GM19397 (cell line): ENCODE measurements around the gene MOB3B.

Experiments used
- ATAC-seq: cut with Tn5 transposase; IDR thresholded peaks from one replicate; pipeline ENCODE4 v1.9.1; 2021; ENCODE audit warnings: mild to moderate bottlenecking, moderate library complexity; ENCODE audit not compliant: unreplicated experiment

The MOB3B gene

DNA sequence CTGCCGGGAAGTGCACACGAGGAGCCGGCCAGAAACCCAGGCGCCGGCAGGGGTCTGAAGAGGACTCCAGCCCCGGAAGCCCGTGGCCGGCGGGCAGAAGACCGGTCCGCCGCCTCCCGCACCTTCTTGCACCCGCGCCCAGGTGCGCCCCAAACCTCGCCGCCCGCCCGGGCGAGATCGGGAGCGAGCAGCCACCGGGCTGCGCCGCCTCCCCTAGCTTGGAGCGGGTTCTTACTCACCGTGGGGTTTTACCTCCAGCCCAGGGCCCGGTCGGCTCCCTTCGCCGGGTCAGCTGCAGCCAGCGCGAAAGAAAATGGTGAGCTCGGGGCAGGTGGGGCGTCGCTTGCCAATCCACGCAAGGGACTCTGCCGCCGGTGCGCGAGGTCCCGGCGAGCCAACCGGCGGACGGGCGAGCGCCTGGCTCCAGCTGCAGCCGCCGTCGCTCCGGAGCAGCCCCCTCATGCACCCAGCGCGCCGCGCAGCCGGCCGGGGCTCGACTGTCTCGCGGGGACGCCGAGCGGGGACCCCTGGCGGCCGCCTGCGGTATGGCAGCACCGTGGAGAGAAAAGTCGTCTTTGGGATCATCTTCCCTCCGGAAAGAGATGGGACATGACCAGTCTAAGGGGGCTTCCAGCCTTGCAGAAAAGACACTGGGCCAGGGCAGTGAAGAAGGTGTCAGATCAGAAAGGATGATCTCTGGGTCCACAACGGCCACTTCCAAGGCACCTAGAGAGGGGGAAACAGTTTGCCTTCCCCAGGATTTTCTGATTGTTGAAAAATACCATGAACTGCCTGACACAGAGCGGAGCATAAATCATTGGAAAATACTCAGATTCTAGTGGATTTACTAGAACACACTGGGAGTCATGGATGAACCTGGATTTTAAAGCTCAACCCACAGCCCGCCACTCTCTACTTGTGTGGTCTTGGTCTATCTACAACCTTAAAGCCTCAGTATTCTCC, at the start of gene MOB3B:
TSS of gene MOB3B (minus strand) at position 499 of the 963 bp plus-strand sequence. CDS start 74,264 bp downstream, outside the sequence.
- ATAC-seq: peak; percentile 75

DNA sequence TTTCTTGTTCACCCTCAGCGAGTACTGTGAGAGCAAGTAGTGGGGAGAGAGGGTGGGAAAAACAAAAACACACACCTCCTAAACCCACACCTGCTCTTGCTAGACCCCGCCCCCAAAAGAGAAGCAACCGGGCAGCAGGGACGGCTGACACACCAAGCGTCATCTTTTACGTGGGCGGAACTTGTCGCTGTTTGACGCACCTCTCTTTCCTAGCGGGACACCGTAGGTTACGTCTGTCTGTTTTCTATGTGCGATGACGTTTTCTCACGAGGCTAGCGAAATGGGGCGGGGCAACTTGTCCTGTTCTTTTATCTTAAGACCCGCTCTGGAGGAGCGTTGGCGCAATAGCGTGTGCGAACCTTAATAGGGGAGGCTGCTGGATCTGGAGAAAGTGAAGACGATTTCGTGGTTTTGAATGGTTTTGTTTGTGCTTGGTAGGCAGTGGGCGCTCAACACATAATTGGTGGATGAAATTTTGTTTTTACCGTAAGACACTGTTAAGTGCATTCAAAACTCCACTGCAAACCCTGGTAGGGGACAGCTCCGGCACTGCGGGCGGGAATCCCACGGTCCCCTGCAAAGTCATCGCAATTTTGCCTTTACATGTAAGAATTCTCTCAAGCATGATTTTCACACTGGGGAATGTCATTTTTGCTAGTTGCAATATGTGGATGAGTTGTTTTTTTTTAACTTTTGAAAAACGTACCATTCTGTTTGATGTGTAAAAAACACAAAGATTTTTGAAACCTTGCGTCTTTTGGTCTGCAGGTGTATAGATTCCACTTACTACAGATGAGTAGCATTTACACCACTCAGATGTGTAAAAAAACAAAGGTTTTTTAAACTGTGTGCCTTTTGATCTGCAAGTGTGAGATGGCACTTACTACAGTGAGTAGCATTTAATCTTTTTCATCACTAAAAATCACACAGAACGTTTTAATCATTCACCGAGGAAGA, 44.3 kb upstream of the MOB3B start:
- ATAC-seq: peak; percentile 86

DNA sequence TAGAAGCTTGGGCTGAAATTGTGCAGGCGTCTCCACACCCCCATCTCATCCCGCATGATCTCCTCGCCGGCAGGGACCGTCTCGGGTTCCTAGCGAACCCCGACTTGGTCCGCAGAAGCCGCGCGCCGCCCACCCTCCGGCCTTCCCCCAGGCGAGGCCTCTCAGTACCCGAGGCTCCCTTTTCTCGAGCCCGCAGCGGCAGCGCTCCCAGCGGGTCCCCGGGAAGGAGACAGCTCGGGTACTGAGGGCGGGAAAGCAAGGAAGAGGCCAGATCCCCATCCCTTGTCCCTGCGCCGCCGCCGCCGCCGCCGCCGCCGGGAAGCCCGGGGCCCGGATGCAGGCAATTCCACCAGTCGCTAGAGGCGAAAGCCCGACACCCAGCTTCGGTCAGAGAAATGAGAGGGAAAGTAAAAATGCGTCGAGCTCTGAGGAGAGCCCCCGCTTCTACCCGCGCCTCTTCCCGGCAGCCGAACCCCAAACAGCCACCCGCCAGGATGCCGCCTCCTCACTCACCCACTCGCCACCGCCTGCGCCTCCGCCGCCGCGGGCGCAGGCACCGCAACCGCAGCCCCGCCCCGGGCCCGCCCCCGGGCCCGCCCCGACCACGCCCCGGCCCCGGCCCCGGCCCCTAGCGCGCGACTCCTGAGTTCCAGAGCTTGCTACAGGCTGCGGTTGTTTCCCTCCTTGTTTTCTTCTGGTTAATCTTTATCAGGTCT, 43.5 kb upstream of the MOB3B start, which contains the start of gene C9orf72:
TSS of gene C9orf72 (minus strand) at position 564 of the 716 bp plus-strand sequence. CDS start 6,361 bp downstream, outside the sequence.
- ATAC-seq: peak; percentile 79

DNA sequence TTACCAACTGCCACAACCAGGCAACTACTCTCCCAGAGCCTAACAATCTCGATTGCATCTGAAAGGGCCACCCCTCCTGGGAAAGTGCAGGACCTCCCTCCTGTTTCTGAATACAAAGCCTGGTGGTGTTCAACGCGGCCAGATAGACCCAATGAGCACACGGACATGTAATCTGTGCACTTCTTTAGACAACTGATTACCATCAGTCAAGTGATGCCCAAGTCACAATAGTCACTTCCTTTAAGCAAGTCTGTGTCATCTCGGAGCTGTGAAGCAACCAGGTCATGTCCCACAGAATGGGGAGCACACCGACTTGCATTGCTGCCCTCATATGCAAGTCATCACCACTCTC, 42.9 kb upstream of the MOB3B start:
- ATAC-seq: peak; percentile 22

DNA sequence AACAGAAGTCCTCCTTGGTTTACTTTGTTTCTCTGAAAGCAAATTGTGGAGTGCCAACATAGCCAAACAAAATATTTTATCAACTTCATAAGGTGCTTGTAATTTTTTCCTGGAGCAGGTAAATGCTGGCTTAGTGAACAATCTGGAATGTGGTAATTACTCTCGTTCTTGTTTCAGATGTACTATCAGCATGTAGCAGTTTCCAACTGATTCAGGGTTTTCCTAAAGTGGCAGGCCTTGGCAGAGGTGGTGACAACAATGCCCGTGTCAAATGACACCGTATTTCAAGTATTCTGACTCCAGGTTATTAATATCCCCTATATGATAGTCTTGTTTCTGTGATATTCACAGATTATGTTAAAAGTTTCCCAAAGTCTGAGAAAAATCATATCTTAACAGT, 42.4 kb upstream of the MOB3B start:
- ATAC-seq: no peak

DNA sequence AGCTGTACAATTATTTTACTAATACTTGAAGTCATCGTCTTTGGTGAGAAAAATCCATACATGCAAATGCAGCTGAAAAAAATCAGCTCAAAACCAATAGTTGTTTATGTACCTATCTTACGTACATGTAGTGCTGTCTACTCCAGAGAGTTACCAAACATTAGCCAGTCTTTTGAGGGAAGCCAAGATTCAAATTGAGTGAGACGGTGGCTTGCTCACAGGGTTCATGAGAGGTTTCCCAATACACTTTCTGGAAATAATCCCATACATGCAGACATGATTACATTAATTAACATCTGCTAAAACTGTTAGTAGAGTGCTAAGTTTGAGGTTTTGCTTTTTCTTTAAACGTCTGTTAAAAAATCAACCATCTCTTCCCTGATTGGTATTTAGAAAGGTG, 41.4 kb upstream of the MOB3B start:
- no peak for ATAC-seq

DNA sequence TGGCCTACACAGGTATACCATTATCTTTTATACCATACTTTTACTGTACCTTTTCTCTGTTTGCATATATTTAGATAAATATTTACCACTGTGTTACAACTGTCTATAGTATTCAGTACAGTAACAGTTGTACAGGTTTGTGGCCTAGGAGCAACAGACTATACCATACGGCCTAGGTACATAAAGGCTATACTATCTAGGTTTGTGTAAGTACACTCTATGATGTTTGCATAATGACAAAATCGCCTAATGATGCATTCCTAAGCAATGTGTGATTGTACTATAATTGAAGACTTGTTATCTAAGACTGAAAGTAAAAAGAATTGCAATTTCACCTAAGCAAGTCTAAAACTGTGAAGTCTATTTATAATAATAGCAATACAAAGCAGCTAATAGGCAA, 39.8 kb upstream of the MOB3B start:
- no peak for ATAC-seq

DNA sequence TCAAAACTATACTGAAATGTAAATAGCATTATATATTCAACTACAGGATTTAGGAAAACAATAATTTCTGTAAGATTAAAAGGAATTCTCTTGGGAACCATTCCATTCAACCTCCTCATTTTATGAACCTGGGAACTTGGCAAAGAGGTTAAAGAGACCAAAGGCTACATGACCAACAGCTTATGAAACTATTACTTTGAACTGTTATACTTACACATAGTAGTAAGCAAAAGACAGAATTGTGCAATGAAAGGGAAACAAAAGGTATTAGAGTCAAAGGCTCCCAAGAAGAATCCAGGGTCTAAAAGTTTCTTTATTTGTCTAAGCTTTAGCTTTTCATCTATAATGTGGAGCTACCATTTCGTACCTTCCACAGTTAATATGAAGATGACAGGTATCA, 36.5 kb upstream of the MOB3B start:
- ATAC-seq: no peak

DNA sequence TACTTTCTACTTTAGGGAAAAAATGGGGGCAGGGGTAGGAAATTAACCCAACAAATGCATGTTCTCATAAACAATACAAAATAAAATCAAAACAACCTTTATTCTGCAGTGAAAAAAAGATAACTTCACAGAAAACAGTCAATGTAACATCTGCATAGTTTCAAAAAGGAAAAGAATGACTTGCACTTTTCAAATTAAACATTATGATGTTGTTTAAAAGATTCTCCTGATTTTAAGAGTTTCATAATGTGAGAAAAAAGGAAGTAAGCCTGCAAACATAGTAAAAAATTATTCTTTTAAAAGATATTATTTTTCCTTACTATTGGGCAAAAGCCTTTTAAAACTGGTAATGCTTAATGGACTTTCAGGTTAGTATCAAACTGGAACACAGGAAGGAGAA, 36.1 kb upstream of the MOB3B start:
- no peak for ATAC-seq

DNA sequence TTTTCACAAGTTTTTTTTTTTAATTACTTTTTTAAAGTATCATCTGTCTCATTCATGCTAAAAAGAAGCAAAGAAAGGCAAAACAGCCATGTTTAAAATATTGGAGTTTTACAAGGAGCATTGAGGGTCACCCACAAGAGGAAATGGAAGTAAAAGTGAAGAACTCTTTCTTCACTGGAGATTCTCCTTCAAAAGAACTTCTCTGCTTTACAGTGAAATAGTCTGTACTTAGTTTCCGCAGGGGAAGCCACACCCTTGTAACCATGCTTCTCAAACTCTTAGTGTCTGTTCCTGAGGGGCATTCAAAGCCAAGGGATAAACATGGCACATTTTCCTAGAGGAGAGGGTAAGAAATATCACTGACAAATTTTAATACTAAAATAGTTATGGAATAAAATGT, 35.1 kb upstream of the MOB3B start:
- ATAC-seq: no peak

DNA sequence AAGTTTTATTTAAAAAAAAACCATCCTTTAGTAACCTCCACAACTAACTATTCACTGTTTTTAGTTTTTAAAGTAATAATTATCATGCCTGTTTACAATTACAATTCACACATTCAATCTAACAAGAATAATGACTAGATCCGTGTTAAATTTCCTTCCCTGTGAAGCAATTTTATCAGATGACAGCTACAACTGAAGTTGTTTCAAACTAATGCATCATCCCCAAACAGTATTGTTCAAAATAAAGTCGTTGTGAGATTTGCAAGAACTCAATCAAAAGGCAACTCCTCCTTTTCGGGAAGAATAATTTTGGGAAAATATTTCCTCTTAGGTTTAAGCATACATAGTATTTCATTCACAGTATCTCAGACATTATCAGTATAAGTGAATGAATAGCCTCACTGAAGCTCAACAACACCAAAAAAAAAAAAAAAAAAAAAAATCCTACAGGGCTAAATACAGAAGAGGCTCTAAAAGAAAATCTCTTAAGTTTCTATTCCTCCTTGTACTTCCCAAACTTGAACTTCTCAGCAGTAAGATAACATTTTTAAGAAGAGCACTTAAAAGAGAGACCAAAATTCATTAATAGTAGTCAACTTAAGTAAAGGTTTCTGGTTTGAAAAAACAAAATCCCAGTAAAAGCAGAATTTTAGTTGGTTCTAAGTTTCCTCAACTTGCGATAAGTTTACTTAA, 34.3 kb upstream of the MOB3B start:
- no peak for ATAC-seq

DNA sequence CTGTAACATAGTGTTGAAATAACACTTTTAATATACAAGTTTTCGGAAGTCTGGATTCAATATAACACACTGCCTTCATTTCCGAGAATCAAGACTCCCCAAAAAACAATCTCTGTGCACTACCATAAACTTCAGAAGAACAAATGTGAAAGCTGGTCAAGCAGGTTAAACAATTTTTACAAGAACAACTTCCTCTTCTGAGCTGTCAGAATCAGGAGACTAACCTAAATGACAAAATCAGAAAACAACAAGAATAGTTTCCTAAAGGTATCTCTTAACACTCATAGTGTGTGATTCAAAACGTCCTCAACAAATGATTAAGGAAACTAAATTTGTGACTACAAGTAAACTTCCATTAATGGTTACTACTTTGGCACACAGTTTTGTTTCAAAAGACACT, 32.1 kb upstream of the MOB3B start:
- no peak for ATAC-seq

DNA sequence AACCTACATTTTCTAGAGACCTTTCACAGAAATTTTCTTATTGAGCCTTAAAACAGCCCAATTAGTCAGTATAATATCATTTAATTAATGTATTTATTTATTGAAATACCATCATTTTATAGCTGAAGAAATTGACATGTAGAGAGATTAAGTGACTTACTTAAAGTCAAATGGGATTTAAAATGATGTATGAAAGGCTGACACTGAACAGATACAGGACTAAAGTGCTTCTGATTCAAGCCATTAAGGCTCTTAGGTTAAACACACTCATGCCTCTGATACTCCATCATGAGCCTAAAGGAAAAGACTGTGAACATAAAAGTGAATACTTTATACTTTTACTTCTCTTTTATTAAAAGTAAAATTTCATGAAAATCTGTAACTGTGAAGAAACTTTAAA, 30.8 kb upstream of the MOB3B start:
- ATAC-seq: no peak

DNA sequence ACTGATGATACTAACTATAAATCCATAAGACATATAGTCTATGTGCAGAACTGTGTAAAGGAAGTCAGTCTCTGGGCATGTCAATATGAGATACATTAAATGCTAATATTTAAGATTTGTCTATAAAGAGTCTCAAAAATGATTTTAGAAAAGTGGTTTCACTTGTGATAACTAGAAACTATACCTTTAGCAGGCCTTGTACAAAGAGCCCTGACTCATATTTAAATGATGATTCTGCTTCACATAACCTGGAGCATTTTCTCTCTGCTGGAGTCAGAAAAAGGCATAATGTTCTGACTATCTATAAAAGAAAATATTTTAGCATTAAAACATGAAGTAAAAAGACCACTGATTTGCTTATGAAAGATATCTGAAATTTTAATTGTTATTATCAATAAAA, 28.7 kb upstream of the MOB3B start:
- ATAC-seq: no peak

DNA sequence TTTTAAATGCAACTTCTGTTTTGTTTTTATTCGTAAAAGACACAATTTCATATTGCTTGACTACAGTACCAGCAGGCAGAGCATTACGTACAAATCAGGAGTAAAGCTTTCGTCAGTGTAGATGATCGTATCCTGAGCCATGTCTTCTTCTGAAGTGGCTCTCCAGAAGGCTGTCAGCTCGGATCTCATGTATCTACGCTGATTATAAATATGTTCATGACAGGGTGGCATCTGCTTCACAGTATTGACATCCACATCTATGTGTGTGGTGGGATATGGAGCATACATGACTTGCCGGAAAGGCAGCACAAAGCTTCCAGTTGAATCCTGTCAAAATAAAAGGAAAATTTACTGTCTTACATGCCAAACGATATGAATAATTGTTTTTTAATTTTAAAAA, 26.9 kb upstream of the MOB3B start:
- no peak for ATAC-seq

DNA sequence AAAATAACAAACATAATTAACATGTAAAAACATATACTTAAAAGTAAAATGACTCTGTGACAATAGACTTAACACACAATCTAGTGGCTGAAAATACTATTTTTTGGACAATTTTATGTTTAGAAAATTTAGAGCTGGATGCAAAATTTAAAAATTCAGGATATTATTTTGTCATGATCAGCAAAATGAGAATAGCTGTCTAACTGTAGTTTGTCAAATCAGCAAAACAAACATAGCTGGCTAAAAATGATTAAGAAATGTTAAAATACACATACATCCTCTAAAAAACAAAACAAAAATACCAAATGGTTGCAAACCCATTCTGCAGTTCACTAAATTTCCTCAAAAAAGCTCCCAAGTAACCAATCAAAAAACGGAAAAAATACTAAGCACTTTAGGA, 25.1 kb upstream of the MOB3B start:
- ATAC-seq: no peak

DNA sequence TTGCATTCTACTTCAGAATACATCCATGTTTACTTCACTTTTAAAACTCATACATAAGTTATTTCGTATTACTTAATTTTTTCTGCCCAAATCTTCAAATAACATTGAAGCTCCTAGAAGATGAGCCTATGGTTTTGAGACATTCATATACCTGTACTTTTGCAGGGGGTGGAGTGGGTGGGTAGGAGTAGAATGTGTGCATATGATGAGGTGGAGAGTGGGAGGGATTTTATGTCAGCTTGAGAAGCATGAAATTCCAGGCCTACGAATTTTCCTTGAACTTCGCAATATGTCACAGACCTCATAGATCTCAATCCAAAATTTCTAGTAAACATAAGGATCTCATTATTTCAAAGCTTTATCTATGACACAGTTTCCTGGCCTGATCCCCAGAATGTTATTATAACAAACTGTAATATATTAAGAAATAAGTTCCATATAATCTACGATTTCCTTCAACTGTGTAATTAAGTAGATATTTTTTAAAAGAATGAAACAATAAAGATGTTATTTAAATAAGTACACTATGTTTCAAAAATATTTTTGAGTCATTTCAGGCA, 19.7 kb upstream of the MOB3B start:
- no peak for ATAC-seq

DNA sequence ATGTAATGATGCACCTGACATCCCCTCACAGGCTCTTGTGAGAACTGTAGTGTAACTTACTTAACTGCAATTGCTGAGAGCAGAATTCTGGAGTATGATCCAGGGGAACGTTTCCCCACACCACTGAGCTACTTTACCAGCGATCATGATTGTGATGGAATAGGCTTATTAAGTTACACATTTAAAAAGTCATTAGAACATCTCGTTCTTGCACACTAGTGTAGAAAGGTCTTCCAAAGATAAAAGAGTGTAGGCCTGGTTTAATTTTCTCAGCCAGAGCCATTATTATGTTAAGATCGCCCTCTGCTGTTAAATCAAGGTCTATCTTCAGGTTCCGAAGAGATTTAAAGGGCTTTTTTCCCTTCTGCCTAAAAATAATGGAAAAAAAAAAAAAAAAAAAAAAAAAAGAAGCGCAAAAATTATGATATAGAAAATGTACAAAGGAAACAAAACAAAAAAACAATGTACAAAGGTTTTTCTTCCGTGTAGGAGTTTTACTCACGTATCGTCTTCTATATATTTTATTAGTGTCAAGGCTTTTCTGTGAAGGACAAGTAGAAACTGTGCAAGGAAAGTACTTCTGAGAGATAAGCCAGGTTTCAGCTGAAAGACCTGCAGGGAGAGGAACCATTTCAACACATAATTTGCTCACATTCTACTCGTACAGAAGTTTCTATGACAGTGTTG, 18.6 kb upstream of the MOB3B start:
- no peak for ATAC-seq

DNA sequence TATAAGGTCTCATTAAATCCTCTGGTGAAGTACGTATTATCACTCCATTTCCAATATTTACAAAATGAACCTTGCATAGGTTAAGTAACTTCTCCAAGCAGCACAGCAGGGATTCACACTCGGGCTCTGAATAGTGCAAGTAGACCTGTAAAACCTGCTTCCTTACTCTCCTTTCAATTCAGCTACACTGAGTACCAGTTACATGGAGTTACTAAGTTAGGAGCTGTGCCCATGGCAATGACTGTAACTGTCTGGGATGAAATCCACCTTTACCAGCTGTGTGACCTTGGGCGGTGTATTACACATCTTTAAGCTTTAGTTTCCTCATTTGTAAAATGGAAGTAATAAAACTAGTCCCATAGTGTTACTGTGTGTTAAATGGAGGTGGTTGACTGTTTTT, 15.9 kb upstream of the MOB3B start:
- ATAC-seq: no peak
